ENCODE data around the gene PLA2G2C. TPM values are rescaled to one million over a fixed set of nuclear protein-coding genes. Genes with fewer than 3 reads are reported as not detected.

Gene PLA2G2C
- total and polyA plus RNA-seq, 2 donors (not counting 3 experiments of a cell fraction or from before 2014, with no cell fraction given), result not detected

DNA sequence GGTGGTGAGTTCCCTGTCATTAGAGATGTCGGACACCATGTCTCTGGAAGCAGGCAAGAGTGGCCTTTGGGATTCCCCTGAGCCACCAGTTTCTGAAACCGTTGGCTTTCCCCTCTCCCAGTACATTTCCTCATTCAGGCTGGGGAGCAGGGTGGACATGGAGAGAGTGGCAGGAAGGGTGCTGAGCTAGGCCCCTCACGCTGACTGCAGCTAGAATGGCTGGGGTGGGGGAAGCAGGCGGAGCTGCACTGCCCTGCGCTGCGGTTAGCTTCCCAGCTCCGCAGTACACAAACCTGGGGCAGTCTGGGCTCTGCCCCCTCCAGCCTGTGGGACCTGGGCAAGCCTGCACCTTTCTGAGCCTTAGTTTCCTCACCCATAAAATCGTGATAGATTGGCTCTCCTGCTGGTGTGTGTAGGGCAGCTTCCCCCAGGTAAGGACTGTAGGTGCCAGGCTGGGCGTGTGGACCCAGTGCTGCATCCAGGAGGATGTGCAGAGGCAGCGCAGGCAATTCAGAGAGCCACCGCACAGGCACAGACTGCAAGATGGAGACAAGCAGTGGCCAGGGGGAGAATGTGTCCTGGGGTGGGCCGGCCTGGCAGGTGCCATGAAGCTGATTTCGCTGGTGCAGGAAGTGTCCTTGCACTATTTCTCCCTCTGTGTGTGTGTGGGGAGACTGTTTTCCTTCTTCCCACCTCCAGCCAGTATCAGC lies 44.2 kb downstream of the PLA2G2C start:
- BruUV-seq (replicated peaks), result no TSS peak
- Histone ChIP-seq H3K27me3 (ENCODE audit: control insufficient read depth in 2 of 2, insufficient read depth in 2 of 2, low read length in 2 of 2) (no peaks in the 10 kb centered on the region), H3K9me3 (replicated peaks; ENCODE audit: control insufficient read depth, insufficient read depth, low read length) (no peaks in the 10 kb centered on the region), H3K9ac (replicated peaks; ENCODE audit: extremely low read depth, insufficient read depth, low read length) (no peak overlapping the region), H3K4me2 (ENCODE audit: insufficient read depth, low read length) (no peak overlapping the region), H3K79me2 (ENCODE audit: control insufficient read depth, insufficient read depth, low read length) (no peaks in the 10 kb centered on the region), H3K4me1 (ENCODE audit: control insufficient read depth, extremely low read depth, insufficient read depth, low read length) (no peaks in the 10 kb centered on the region), H3K4me3 (replicated peaks in 1 of 3; ENCODE audit: insufficient read depth in 1 of 3, low read depth in 1 of 3, low read length in 3 of 3) (no peak overlapping the region), H4K20me1 (replicated peaks; ENCODE audit: control insufficient read depth, extremely low read depth, insufficient read depth, low read length) (no peaks in the 10 kb centered on the region), H3K9me1 (replicated peaks; ENCODE audit: control insufficient read depth, extremely low read depth, insufficient read depth, low read length) (no peaks in the 10 kb centered on the region), H3K36me3 (ENCODE audit: control insufficient read depth in 2 of 2, extremely low read depth in 1 of 2, insufficient read depth in 2 of 2, low read length in 2 of 2) (no peaks in the 10 kb centered on the region), H3K27ac (ENCODE audit: insufficient read depth, low read depth, low read length) (no peak overlapping the region), H2AFZ (ENCODE audit: low read depth, low read length) (no peak overlapping the region)
- CTCF ChIA-PET, result no interaction called here
- POLR2A ChIA-PET, result no interaction called here
- intact Hi-C loops (cut with micrococcal nuclease), result no loop called here
- no peak for FAIRE-seq
- no peak for DNase-seq (ENCODE audit: low read depth, low spot score)
- dilution Hi-C loops (cut with MboI; ENCODE audit: extremely low pct_ligation_motif_present, low sequenced_read_pairs), result no loop called here
- TF ChIP-seq MYC (IDR thresholded peaks at IDR 0.05; ENCODE audit: low read depth, low read length) (no peak), POLR2A (IDR thresholded peaks at IDR 0.05; ENCODE audit: low read depth, low read length) (no peak), FOS (IDR thresholded peaks at IDR 0.05; ENCODE audit: borderline replicate concordance, insufficient read depth, low read length) (no peak), EZH2 (IDR thresholded peaks at IDR 0.05; ENCODE audit: borderline replicate concordance, low read depth, low read length, severe bottlenecking) (no peak), GATA2 (IDR thresholded peaks at IDR 0.05; ENCODE audit: insufficient read depth, insufficient read length, low read depth, low read length) (no peak), CTCF (IDR thresholded peaks at IDR 0.05; ENCODE audit: extremely low read depth in 1 of 2, insufficient read depth in 1 of 2, low read depth in 1 of 2, low read length in 2 of 2) (no peak), JUN (IDR thresholded peaks at IDR 0.05; ENCODE audit: borderline replicate concordance, insufficient read depth, insufficient read length, low read depth) (no peak), MAX (IDR thresholded peaks at IDR 0.05; ENCODE audit: insufficient read depth, insufficient read length) (no peak), POLR2AphosphoS5 (IDR thresholded peaks at IDR 0.05; ENCODE audit: insufficient read depth, low read depth, low read length) (no peak)

Measured in endothelial cell of umbilical vein (primary cell).